GM11168 (cell line): ENCODE data around the gene MRTFA.
"Not testable (repeated sequence)": the region's sequence is repeated elsewhere in the genome, so short reads cannot be mapped to it uniquely, and the experiment has no call there.

Experiments used
- in situ Hi-C: fragments of 300-500 bp; cut with MboI; formaldehyde crosslinking; loops from one replicate; pipeline ENCODE4 v1.12.0; 2022; ENCODE audit warnings: low sequenced_read_pairs; ENCODE audit not compliant: unreplicated experiment

Gene MRTFA

DNA sequence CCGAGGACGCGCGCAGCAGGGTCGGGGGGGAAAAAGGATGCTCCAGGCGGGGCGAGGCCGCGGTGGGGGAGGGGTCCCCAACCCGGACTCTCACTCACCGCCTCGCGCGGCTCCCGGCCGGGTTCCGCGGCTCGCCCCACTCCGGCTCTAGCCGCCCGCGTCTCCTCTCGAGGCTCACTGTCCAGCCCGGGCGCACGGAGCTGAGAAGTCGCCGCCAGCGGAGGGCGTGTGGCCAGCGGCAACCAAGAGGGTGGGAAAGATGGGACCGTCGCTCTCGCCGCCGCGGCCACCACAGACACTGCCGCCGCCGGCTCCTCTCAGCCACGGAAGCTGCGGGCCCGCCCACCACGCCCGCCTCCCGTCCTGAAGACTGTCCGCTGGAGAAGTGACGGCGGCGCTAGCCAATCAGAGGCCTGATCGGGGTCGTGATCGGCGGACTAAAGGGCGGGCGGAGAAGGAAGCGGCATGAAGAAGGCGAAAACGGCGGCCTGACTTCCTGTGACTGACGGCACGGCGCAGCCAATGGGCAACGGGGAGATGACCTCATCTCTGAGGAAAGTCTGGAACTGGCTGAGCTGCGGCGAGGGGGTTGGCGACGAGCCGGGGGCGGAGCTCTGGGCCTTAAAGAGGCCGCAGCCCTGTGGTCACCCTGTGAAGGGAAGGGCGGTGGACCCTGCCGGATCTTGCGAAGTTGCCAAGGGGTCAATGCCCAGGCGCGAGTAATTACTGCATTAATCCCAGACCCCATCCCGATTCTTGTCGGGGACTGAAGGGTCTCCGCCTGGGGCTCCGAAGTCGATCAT, at the start of gene MRTFA:
Gene MRTFA (minus strand): TSS at position 340 of the 803 bp plus-strand sequence.
- in situ Hi-C loops, result no loop called here

DNA sequence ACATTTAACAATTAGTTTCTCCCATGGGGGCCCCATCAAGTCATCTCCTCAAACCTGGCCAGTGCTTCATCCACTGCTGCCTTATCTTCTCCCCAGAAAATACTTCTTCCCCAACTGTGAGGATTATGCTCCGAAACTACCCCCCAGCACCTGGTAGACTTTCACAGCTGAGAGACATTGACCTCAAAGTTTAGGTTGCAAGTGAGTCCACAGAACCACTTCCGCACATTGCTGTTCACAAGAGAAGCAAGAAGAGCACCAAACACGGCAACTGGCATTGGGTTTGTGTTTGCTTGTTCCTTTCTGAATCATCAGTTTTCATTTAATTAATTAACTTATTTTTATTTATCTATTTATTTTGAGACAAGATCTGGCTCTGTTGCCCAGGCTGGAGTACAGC, 48.9 kb upstream of the MRTFA start:
- in situ Hi-C loops, result no loop called here

- in situ Hi-C loops, result no loop called here
Observed at GRCh38 chr22:40684728-40685127, 48.2 kb upstream of the MRTFA start.

DNA sequence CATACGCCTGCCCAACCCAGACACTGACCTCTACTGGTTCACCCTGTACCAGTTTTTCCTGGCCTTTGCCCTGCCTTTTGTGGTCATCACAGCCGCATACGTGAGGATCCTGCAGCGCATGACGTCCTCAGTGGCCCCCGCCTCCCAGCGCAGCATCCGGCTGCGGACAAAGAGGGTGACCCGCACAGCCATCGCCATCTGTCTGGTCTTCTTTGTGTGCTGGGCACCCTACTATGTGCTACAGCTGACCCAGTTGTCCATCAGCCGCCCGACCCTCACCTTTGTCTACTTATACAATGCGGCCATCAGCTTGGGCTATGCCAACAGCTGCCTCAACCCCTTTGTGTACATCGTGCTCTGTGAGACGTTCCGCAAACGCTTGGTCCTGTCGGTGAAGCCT, 44.9 kb upstream of the MRTFA start:
- in situ Hi-C loops, result no loop called here

GRCh38 chr22:40680819-40681183, 44.3 kb upstream of the MRTFA start:
- in situ Hi-C loops, result no loop called here

- in situ Hi-C loops, result no loop called here
Observed at GRCh38 chr22:40679964-40680818, 43.7 kb upstream of the MRTFA start.

- in situ Hi-C loops, result no loop called here
Observed at GRCh38 chr22:40679249-40679963, 42.9 kb upstream of the MRTFA start, which contains the start of gene MCHR1. MCHR1 (plus strand) TSS chr22:40679484; CDS start chr22:40679653, 169 bp downstream.

GRCh38 chr22:40678493-40679248, 42.2 kb upstream of the MRTFA start:
- in situ Hi-C loops, result no loop called here

DNA sequence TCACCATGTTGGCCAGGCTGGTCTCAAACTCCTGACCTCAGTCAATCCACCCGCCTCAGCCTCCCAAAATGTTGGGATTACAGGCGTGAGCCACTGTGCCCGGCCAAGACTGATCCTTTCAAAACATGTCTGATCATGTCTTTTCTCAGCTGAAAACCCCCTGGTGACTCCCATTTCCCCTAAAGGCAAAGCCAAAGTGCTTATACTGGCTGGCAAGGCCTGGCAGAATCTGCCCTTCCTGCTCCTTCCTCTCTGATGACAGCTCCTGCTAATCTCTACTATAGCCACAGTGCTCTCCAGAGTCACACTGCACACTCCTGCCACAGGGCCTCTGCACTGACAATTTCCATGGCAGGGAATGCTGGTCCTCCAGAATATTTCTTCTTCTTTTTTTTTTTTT, 40.1 kb upstream of the MRTFA start:
- in situ Hi-C loops, result no loop called here

DNA sequence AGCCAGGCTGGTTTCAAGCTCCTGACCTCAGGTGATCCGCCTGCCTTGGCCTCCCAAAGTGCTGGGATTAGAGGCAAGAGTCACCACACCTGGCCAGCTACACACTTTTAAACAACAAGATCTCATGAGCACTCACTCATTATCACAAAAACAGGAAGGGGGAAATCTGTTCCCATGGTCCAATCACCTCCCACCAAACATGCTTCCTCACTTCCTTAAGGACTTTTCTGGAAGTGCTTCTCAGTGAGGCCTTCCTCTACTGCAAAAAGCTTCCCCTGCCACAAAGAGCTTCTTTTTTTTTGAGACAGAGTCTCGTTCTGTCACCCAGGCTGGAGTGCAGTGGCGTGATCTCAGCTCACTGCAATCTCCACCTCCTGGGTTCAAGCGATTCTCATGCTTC, 39.6 kb upstream of the MRTFA start:
- in situ Hi-C loops, result not testable (repeated sequence)

GRCh38 chr22:40674274-40674673, 37.8 kb upstream of the MRTFA start:
- in situ Hi-C loops, result no loop called here

DNA sequence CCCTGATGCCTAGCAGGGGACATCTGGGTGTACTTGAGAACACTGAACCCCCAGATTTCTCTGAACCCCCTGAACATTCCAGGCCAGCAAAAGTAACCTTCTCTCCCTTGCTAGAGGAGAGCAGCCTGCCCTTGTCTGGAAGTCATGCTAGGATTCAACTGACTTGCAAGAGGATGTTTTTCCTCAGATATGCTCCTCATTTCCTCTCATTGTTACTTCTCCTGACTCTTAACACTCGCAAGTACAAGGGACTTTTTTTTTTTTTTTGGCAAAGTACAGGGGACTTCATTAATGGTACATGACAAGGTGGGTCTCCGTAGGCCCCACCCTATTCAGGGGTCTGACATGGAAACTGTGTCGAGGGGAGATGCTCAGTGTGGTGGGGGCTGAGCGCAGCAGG, 36.5 kb upstream of the MRTFA start:
- in situ Hi-C loops, result no loop called here

DNA sequence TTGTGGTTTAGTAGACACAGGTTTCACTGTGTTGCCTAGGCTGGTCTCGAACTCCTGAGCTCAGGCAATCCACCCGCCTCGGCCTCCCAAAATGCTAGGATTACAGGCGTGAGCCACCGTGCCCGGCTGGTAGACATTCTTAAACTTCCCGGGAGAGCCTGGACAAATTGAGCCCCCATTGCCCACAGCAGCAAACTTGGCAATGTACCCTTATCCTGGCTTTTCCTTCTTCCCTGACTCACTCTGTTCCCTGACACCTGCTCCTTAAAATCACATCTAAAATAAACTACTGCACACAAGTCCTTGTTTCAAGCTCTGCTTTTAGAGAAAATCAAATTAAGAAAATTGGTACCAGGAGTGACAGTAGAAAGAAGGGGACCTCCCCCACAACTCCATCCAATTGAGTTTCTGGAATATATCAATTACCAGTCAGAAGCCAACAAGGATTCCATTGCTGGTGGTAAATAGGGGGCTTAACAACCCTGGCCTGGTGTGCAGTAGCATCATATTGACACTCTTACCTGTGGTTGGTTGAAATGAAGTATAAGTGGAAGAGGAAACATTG, 35.4 kb upstream of the MRTFA start:
- in situ Hi-C loops, result no loop called here

- in situ Hi-C loops, result no loop called here
Observed at GRCh38 chr22:40671369-40671768, 34.9 kb upstream of the MRTFA start.

DNA sequence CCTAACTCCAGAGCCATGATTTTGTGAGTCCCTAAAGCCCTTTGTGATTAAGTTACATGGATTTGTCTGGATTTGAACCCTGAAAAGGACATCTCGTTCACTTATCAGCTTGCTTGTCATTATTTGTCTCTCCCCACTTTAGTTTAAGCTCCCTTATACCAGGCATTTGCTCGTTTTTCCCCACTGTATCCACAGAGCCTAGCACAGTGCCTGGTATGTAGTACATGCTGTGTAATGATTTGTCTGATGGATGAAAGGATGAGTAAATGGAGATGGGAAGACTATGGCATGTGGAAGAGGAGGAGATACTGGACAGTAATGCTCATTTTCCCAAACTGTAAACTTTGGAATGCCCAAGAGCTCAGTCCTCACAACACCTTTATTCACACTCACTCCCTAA, 33.5 kb upstream of the MRTFA start:
- in situ Hi-C loops, result no loop called here

DNA sequence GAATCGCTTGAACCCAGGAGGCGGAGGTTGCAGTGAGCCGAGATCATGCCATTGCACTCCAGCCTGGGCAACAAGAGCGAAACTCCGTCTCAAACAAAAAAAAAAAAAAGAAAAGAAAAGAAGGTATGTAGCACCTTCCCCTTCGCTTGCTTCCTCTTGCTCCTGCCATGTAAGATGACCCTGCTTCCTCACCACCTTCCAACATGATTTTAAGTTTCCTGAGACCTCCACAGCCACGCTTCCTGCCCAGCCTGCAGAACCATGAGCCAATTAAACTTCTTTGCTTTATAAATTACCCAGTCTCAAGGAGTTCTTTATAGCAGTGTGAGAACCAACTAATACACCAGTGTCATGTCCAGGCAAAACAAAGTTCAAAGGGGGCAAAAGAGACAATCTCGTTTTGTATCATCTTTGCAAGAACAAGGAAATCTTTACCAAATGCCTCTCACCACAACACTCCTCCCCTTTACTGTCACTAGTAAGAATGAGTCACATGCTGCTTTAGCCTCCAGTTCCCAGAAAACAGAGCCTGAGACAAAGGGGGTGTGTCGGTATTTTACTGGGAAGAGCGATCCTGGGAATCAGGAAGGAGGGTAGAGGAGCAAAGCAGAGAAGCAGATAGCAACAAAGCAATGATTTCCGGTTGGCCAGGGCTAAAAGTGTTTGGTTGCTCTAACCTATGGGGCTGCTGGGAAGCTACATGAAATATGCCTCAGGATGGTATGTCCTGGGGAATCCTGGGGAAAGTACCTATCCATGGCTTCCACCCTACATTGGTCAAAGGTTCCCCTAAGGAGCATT, 32.3 kb upstream of the MRTFA start:
- in situ Hi-C loops, result no loop called here

DNA sequence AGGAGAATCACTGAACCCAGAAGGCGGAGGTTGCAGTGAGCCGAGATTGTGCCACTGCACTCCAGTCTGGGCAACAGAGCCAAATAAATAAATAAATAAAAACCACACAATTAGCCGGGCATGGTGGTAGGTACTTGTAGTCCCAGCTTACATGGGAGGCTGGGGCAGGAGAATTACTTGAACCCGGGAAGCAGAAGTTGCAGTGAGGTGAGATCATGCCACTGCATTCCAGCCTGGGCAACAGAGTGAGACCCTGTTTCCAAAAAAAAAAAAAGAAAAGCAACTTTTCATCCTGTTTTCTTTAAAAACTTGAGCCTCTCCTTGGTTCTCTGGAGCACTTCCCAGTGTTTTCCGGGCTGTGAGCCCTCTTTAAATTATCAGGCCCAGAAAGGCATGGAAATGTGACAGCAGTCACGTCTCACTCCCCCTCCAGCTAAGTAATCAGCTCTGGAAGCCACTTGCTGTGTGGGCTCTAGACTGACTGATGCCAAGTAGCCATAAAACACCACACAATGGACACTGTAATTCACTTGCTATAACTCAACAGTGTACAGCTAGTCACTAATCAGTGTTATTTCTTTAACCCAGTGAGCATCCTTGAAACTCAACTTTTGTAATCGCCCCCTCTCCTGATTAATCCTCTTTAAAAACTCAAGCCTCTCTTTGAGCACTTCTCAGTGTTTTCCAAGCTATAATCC, 29.8 kb upstream of the MRTFA start:
- in situ Hi-C loops, result no loop called here

DNA sequence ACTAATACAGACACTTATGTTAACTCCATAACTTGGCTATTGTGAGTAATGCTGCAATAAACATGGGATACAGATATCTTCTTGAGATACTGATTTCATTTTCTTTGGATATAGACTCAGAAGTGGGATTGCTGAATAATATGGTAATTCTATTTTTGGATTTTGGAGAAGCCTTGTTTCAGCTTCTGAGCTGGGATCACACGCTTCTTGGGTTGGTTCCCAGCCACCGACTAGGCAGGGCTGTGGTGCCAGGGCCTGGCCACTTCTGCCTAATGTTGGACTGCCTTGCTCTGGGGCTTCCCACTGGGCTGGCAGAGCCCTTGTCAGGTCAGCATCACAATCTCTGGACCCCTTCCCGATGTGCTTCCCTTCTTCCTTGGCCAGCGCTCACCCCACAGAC, 28.8 kb upstream of the MRTFA start:
- in situ Hi-C loops, result no loop called here
